ENCODE measurements around the gene ZNF516.

- TF ChIP-seq USF1 (IDR thresholded peaks at IDR 0.05; ENCODE audit: borderline replicate concordance, extremely low read length, insufficient read depth, low read depth, low read length): no peak
- no peak for TF ChIP-seq LARP7 (IDR thresholded peaks at IDR 0.05)
- TF ChIP-seq SP1 (IDR thresholded peaks at IDR 0.05; ENCODE audit: low read depth, low read length): no peak
- no peak for TF ChIP-seq SMC3 (IDR thresholded peaks at IDR 0.05; ENCODE audit: borderline replicate concordance, low read length)
- no peak for TF ChIP-seq HDGF (IDR thresholded peaks at IDR 0.05)
- no peak for TF ChIP-seq EP300 (IDR thresholded peaks at IDR 0.05; ENCODE audit: borderline replicate concordance in 1 of 2, control insufficient read depth in 1 of 2, low read depth in 2 of 2, low read length in 2 of 2)
- TF ChIP-seq FOS (IDR thresholded peaks at IDR 0.05; ENCODE audit: borderline replicate concordance, extremely low read depth, insufficient read length): no peak
- no peak for TF ChIP-seq RELB (IDR thresholded peaks at IDR 0.05; ENCODE audit: low read depth)
- TF ChIP-seq, protein P1, sequence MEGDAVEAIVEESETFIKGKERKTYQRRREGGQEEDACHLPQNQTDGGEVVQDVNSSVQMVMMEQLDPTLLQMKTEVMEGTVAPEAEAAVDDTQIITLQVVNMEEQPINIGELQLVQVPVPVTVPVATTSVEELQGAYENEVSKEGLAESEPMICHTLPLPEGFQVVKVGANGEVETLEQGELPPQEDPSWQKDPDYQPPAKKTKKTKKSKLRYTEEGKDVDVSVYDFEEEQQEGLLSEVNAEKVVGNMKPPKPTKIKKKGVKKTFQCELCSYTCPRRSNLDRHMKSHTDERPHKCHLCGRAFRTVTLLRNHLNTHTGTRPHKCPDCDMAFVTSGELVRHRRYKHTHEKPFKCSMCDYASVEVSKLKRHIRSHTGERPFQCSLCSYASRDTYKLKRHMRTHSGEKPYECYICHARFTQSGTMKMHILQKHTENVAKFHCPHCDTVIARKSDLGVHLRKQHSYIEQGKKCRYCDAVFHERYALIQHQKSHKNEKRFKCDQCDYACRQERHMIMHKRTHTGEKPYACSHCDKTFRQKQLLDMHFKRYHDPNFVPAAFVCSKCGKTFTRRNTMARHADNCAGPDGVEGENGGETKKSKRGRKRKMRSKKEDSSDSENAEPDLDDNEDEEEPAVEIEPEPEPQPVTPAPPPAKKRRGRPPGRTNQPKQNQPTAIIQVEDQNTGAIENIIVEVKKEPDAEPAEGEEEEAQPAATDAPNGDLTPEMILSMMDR (IDR thresholded peaks at IDR 0.05 in 2 of 3, conservative IDR thresholded peaks at IDR 0.05 in 1 of 3; ENCODE audit: control insufficient read depth in 2 of 3, extremely low read depth in 1 of 3, insufficient read depth in 1 of 3, low read depth in 3 of 3, low read length in 3 of 3): no peak
- no peak for TF ChIP-seq ATF2 (IDR thresholded peaks at IDR 0.05; ENCODE audit: low read length)
- TF ChIP-seq, protein P2, sequence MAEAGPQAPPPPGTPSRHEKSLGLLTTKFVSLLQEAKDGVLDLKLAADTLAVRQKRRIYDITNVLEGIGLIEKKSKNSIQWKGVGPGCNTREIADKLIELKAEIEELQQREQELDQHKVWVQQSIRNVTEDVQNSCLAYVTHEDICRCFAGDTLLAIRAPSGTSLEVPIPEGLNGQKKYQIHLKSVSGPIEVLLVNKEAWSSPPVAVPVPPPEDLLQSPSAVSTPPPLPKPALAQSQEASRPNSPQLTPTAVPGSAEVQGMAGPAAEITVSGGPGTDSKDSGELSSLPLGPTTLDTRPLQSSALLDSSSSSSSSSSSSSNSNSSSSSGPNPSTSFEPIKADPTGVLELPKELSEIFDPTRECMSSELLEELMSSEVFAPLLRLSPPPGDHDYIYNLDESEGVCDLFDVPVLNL (IDR thresholded peaks at IDR 0.05; ENCODE audit: low read depth, low read length): no peak
- no peak for TF ChIP-seq TCF12 (IDR thresholded peaks at IDR 0.05; ENCODE audit: low read depth, low read length)
- TF ChIP-seq POLR2AphosphoS2 (IDR thresholded peaks at IDR 0.05; ENCODE audit: low read depth, low read length): no peak
- no peak for TF ChIP-seq POLR2A (IDR thresholded peaks at IDR 0.05; ENCODE audit: low read depth, low read length)
Measured at GRCh38 chr18:76416911-76417310, 78.1 kb downstream of the ZNF516 start.

Data from GM12878 (cell line).